Glutamatergic neuron (in vitro differentiated cells): ENCODE data around the gene POLRMT. TPM values are rescaled to one million over a fixed set of nuclear protein-coding genes. Genes with fewer than 3 reads are reported as not detected.
"Not testable (repeated sequence)": the region's sequence is repeated elsewhere in the genome, so short reads cannot be mapped to it uniquely, and the experiment has no call there.

Experiments
- DNase-seq: peaks from one replicate; pipeline ENCODE4 v3.0.0; 2022
- H3K27ac Mint-ChIP-seq: one replicate; pipeline ENCODE4 v1.8.0; 2020; ENCODE audit warnings: mild to moderate bottlenecking, mixed read lengths, inconsistent platforms; ENCODE audit not compliant: unreplicated experiment
- H3K27me3 Mint-ChIP-seq: one replicate; pipeline ENCODE4 v1.8.0; 2020; ENCODE audit warnings: mild to moderate bottlenecking, moderate library complexity, mixed read lengths, inconsistent platforms; ENCODE audit not compliant: unreplicated experiment
- H3K36me3 Mint-ChIP-seq: one replicate; pipeline ENCODE4 v1.8.0; 2020; ENCODE audit warnings: mild to moderate bottlenecking, mixed read lengths, inconsistent platforms; ENCODE audit not compliant: unreplicated experiment
- H3K4me1 Mint-ChIP-seq: one replicate; pipeline ENCODE4 v1.8.0; 2020; ENCODE audit warnings: mild to moderate bottlenecking, low read depth, mixed read lengths, inconsistent platforms; ENCODE audit not compliant: unreplicated experiment
- H3K4me3 Mint-ChIP-seq: one replicate; pipeline ENCODE4 v1.8.0; 2020; ENCODE audit warnings: mild to moderate bottlenecking, mixed read lengths, inconsistent platforms; ENCODE audit not compliant: unreplicated experiment
- H3K9me3 Mint-ChIP-seq: one replicate; pipeline ENCODE4 v1.8.0; 2020; ENCODE audit warnings: mild to moderate bottlenecking, moderate library complexity, mixed read lengths, inconsistent platforms; ENCODE audit not compliant: unreplicated experiment
- total RNA-seq: library from RNA; stranded (reverse); fragmentation: NEBNext Ultra II Directional; extraction: Animal tissue kit (Norgen Biotek cat#: 25700); gene quantifications from one replicate; pipeline ENCODE4 v1.2.1, GENCODE V29; 2021; ENCODE audit not compliant: unreplicated experiment
- TF ChIP-seq, protein P1 (sequence below): fragments of 200-600 bp; sonication (generic); IDR thresholded peaks from one replicate; pipeline ENCODE4 v1.5.0; 2021; ENCODE audit not compliant: partially characterized antibody, unreplicated experiment

POLRMT gene
- total RNA-seq, 1 donor from 2014 or later = 79.9 TPM

DNA sequence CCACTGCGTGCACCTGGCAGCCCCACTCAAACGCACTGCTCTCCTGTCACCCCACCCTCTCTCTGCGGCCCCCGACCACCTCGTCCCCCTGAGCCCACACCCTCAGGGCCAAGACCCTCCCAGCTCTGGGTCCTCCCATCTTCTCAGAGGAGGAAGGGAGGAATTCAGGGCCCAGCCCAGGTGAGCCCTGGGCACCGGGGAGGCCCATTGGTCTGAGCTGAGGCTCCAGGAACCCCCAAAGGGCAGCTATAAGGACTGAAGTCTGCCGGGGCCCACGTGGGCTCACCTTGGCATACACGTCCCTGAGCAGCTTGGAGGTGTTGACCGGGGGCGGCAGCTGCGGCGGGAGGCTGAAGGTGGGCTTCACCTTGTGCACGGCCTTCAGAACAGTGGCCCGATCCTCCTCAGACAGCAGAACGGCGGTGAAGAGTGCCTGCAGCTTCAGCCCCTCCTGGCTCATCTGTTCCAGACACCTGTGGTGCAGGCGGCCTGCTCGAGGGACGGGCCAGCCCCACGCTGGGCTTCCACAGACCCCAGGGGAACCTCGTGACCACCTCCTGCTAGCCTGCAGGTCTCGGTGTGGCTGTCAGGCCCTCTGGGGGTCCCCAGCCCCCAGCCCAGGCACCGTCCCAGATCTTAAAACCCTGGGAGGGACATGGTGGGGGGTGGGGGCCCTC is 8.8 kb downstream of the POLRMT start:
- peaks cover 7% of the 10 kb centered on the region for H3K9me3 Mint-ChIP-seq
- peaks cover 5% of the 10 kb centered on the region for H3K36me3 Mint-ChIP-seq
- no peak overlapping the region for H3K4me3 Mint-ChIP-seq
- no peak for DNase-seq
- H3K4me1 Mint-ChIP-seq = peaks cover 13% of the 10 kb centered on the region
- H3K27me3 Mint-ChIP-seq = peaks cover 10% of the 10 kb centered on the region
- no peak overlapping the region for H3K27ac Mint-ChIP-seq
- TF ChIP-seq, protein P1, sequence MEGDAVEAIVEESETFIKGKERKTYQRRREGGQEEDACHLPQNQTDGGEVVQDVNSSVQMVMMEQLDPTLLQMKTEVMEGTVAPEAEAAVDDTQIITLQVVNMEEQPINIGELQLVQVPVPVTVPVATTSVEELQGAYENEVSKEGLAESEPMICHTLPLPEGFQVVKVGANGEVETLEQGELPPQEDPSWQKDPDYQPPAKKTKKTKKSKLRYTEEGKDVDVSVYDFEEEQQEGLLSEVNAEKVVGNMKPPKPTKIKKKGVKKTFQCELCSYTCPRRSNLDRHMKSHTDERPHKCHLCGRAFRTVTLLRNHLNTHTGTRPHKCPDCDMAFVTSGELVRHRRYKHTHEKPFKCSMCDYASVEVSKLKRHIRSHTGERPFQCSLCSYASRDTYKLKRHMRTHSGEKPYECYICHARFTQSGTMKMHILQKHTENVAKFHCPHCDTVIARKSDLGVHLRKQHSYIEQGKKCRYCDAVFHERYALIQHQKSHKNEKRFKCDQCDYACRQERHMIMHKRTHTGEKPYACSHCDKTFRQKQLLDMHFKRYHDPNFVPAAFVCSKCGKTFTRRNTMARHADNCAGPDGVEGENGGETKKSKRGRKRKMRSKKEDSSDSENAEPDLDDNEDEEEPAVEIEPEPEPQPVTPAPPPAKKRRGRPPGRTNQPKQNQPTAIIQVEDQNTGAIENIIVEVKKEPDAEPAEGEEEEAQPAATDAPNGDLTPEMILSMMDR = no peak

DNA sequence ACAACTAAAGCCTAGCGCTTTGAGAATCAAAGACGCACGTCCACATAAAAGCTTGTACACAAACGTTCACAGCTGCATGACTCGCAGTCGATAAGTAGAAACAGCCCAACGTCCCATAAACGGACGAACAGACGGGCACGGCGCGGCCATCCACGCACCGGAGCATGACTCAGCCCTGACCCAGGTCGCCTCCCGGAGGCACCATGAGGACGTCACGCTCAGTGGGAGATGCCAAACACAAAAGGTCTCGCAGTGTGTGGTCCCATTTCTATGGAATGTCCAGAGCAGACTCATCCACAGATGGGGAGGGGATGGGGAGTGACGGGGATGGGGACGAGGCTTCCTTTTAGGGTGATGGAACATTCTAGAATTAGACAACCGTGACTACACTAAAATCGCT is 9.4 kb downstream of the POLRMT start:
- peaks cover 7% of the 10 kb centered on the region for H3K9me3 Mint-ChIP-seq

DNA sequence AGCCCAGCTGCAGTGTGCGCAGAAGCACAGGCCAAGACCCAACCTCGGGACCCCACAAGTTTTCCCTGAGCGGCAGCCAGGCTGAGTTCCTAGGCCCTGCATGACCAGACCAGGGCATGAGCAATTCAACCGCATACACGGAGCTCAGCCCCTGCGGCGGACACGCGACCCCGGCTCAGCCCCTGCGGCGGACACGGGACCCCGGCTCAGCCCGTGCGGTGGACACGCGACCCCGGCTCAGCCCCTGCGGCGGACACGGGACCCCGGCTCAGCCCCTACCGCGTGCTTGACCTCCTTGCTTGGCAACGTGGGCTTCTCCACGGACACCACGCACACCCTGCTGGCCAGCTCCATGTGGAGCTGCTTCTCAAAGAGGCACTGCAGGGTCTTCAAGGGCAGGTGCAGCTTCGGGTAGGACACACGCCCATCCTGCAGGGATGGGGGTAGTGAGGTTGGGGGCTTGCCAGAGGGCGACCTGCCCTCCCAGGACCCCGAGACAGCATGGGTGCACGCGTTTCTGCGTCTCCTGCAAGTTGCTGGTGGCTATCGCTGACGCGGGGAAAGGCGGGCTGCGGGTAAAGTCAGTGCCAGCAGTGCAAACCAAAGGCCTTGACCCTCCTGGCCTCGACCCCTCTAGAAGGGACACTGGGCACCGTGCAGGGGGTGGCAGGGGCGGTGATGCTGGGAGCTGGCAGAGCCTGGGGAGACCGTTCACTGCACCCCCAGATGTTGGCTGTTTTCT is 10.0 kb downstream of the POLRMT start:
- Mint-ChIP-seq H3K4me1 (peaks cover 3% of the 10 kb centered on the region), H3K27ac (no peak overlapping the region), H3K4me3 (no peak overlapping the region), H3K36me3 (peaks cover 5% of the 10 kb centered on the region), H3K9me3 (peaks cover 8% of the 10 kb centered on the region), H3K27me3 (peaks cover 10% of the 10 kb centered on the region)
- TF ChIP-seq, protein P1 = no peak
- DNase-seq = no peak

More for the DNA sequence above, 9.4 kb downstream of the POLRMT start:
- Mint-ChIP-seq H3K4me3 (no peak overlapping the region), H3K27me3 (peaks cover 10% of the 10 kb centered on the region), H3K27ac (no peak overlapping the region), H3K4me1 (peaks cover 8% of the 10 kb centered on the region), H3K36me3 (peaks cover 5% of the 10 kb centered on the region)
- DNase-seq = no peak
- TF ChIP-seq, protein P1 = no peak

DNA sequence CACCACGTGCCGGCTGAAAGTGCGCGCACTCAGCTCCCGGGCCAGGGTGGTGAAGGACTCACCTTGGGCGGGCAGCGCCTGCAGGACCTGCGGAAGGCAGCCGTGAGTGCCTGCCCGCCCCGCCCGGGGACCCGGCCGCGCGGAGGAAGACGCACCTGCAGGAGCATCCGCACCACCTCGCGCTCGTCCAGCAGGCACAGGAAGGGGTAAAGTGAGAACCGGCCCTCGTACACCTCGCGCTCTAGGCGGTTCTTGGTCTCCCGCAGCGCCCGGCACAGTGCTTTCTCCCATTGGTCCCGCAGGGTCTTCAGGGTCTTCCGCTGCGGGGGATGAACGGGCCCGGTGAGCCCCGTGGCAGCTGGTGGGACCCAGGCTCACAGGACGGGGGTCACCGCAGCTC is 10.7 kb downstream of the POLRMT start:
- TF ChIP-seq, protein P1 = no peak
- H3K27ac Mint-ChIP-seq = no peak overlapping the region
- peaks cover 6% of the 10 kb centered on the region for H3K9me3 Mint-ChIP-seq
- H3K4me1 Mint-ChIP-seq = peaks cover 3% of the 10 kb centered on the region
- H3K4me3 Mint-ChIP-seq = no peak overlapping the region
- DNase-seq = no peak
- H3K36me3 Mint-ChIP-seq = peaks cover 5% of the 10 kb centered on the region
- peaks cover 10% of the 10 kb centered on the region for H3K27me3 Mint-ChIP-seq

DNA sequence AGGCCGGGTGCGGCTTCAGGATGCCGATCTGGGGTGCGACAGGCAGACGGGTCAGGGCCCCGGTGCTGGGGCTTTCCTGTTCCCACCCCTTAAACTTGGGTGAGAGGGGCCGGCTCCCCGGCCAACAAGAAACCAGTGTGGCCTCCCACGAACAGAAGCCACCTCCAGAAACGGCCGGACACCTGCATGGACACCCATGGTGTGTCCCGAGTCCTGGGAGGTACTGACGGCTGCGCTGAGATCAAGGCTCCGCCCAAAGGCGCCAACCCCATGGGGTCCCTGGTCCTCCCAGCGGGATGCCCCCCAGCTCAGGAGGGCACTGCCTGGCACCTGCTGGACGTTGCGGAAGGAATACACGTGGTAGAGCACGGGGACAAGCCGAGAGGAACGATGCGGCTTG is 11.5 kb downstream of the POLRMT start:
- TF ChIP-seq, protein P1 = no peak
- peaks cover 5% of the 10 kb centered on the region for H3K36me3 Mint-ChIP-seq
- no peak overlapping the region for H3K27ac Mint-ChIP-seq
- no peak overlapping the region for H3K4me3 Mint-ChIP-seq
- H3K9me3 Mint-ChIP-seq = peaks cover 6% of the 10 kb centered on the region
- no peak for DNase-seq
- peaks cover 10% of the 10 kb centered on the region for H3K27me3 Mint-ChIP-seq
- H3K4me1 Mint-ChIP-seq = peaks cover 3% of the 10 kb centered on the region

DNA sequence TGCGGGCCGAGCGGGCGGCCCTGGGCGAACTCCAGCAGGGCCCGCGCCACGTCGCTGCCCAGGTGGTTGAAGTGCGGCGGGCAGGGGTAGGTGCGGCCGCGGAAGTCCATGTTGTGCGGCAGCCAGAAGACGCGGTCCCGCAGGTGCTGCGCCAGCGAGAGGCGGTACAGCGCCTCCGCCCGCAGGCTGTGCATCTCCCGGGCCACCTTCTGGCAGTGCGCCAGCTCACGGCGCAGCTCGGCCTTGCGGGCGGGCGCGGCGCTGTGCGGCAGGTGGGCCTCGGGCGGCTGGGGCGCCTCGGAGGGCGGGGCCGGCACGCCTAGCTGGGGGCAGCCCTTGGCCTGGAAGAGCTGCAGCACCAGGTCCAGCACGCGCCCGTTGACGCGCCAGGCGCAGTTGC is 12.1 kb downstream of the POLRMT start:
- H3K36me3 Mint-ChIP-seq = not testable (repeated sequence)

More for the DNA sequence above, 12.1 kb downstream of the POLRMT start:
- DNase-seq, H3K9me3 Mint-ChIP-seq, H3K27ac Mint-ChIP-seq, H3K4me1 Mint-ChIP-seq, H3K4me3 Mint-ChIP-seq: not testable (repeated sequence)
- H3K27me3 Mint-ChIP-seq = peaks cover 10% of the 10 kb centered on the region
